Measurements from ENCODE around the gene SLC11A1.

Gene SLC11A1

DNA sequence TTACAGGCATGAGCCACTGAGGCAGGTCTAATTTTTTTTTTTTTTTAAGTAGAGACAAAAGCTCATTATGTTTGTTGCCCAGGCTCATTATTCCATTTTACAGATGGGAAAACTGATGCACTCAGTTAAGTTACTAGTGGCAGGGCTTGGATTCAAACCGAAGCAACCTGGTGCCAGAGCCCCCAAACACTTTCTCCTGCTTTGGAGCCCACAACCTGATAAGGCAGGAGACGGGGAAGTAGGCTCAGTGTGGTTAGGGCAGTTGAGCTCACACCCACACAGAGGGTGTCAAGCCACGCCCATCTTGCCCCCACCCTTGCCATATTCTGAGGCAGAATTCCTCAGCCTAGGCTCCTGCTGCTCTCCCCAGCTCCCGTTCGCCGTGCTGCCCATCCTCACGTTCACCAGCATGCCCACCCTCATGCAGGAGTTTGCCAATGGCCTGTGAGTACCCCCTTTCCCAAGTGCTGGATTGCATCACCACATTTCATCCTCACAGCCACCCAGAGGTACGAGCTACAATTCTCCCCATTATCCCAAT lies 11.7 kb downstream of the SLC11A1 start:
- DNase-seq: peak; percentile 36 to 49

DNA sequence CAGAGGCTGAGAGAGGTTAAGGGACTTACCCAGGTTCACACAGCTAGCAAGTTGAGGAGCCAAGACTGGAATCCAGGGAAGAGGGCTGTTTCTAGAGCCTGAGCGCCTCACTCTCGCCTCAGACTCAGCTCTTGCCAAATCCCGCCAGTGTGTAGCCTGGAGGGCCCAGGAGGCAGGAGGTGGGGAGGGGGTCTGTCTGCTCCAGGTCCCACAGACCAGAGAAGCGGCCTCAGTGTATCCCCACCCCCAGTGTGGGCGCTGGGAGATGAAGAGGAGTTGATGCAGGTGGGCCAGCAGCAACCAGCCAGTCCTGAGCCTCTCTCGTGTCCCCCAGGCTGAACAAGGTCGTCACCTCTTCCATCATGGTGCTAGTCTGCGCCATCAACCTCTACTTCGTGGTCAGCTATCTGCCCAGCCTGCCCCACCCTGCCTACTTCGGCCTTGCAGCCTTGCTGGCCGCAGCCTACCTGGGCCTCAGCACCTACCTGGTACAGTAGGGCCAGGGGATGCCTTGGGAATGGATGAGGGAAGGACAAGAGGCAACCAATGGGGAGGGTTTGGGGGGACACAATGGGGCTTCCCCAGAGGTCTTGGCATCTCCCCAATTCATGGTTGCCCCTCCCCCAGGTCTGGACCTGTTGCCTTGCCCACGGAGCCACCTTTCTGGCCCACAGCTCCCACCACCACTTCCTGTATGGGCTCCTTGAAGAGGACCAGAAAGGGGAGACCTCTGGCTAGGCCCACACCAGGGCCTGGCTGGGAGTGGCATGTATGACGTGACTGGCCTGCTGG lies 12.4 kb downstream of the SLC11A1 start:
- no peak for DNase-seq

DNA sequence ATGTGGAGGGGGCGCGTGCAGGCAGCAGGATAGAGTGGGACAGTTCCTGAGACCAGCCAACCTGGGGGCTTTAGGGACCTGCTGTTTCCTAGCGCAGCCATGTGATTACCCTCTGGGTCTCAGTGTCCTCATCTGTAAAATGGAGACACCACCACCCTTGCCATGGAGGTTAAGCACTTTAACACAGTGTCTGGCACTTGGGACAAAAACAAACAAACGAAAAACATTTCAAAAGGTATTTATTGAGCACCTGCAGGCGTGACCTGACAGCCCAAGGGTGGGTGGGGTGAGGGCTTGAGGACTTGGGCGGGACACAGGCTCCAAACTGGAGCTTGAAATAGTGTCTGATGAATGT lies 13.0 kb downstream of the SLC11A1 start:
- no peak for DNase-seq

DNA sequence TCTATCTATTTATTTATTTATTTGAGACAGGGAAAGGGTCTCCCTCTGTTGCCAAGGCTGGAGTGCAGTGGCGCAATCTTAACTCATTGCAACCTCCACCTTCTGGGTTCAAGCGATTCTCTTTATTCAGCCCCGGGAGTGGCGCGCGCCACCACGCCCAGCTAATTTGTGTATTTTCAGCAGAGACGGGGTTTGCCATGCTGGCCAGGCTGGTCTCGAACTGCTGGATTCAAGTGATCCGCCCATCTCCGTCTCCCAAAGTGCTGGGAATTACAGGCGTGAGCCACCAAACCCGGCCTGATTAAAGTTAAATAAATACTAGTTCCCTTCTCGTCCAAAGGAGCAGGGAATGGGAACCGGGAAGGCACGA lies 13.4 kb downstream of the SLC11A1 start:
- no peak for DNase-seq

DNA sequence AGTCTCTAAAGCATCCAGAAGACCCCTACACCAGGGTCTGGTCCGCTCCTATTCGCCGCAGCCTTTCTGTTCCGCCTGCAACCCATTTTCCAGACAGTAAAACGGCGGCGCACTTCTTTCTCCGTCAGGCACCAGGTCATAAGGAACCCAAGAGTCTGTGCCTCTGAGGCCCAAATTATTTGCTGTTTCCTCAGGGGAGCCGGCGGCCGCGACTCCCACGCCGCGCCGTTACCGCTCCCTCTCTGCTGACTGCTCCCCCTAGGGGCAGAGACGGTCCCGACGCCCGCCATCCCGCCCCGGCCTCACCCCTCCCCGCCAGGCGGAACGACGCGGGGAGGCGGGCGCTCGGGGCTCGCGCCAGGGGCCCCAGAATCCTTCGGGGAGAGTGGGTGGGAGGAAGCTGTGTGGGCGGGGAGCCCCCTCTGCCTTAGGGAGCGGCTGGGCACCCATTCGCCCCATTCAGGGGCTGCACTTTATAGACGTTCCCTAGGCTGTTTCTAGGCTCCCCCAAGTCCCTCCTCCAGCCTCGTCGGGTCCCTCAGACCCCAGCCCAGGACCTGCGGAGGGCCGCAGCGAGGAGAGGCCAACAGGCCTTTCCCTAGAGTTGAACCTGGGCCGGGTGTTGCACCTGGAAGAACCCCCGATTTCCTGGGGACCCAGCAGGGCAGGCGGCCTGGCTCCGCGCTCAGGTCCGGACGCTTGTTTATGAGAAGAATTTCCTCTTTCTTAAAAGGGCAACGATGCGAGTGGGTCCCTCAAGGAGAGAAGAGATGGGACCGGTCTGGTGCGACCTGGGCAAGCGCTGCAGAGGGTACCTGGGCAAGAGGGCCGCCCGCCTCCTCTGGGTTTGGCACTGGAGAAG lies 14.0 kb downstream of the SLC11A1 start:
- DNase-seq: peak; percentile 89 to 98

DNA sequence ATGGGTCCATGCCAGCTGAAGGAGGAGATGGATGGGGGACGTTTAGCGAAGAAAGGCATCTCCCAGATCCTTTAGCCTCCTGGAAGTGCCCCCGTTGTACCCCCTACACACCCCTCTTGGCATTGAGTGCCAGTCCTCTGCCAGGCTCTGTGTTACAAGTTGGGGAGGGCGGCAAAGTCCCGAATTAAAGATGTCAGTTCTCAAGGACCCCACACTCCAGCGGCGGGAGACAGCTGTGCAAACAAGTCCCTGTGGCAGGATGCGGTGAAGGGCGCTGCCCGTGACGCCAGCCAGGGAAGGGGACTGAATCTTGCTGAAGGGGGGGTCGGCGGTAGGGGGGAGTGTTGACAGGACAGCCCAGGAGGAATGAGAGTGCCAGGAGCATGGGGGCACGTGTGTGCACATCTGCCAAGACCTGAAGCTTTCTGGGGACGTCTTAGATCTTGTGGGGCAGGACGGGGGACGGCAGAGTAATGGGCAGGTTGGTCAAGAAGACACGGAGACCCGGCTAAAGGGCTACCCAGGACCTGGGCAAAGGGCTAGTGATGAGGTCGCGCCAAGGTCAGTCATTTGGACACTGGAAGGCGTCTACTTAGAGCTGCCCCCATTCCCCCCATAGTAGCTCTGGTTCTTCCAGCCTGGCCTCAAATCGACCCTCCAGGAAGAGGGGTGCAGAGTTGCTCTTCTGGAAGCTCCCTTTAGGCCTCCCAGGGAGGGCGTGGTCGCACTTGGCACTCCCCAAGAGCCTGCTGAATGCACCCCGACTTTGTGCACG lies 14.8 kb downstream of the SLC11A1 start:
- no peak for DNase-seq

DNA sequence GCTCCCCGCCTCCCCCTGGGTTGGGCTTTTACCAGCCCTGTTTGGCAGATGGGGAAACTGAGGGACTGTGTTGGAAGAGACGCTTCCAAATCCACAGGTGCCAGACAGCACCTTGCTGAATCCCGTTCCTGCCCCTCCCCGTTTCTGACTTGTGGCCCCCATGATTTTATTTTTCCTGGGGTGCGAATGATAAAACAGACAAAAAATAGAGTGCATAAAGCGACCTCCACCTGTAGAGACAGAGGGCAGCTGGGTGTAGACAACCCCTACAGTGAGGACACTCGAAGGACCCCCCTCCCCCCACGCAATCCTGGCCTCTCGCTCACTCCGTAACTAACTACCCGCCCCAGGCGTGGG lies 15.4 kb downstream of the SLC11A1 start:
- DNase-seq: no peak

DNA sequence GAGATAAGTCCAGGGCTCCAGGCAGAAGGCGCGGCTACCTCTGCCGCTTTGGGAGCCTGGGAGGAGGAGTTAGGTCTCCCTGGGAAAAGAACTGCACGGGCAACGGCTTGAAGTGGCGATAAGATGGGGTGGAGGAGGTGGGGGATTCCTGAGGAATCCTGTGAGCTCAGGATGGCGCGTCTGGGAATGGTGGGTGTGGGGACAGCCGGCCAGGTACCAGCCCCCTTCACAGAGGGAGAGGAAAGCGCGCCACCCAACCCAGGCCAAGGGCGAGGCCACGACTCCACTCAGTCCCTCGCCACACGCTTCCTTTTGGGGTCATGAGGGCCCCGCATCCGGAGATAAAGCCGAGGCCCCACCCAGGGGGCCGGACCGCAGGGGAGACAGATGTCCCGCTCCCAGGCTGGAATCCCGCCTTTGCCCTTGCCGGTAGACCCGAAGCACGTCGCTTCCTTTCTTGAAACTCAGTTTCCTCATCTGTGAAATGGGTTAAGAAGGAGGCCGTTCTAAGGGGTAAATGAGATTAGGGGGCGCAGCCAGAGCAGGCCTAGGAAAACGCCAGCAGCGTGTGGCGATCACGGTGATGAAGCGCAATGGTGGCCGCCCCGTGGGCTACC lies 15.9 kb downstream of the SLC11A1 start:
- DNase-seq: peak; percentile 22 to 58

DNA sequence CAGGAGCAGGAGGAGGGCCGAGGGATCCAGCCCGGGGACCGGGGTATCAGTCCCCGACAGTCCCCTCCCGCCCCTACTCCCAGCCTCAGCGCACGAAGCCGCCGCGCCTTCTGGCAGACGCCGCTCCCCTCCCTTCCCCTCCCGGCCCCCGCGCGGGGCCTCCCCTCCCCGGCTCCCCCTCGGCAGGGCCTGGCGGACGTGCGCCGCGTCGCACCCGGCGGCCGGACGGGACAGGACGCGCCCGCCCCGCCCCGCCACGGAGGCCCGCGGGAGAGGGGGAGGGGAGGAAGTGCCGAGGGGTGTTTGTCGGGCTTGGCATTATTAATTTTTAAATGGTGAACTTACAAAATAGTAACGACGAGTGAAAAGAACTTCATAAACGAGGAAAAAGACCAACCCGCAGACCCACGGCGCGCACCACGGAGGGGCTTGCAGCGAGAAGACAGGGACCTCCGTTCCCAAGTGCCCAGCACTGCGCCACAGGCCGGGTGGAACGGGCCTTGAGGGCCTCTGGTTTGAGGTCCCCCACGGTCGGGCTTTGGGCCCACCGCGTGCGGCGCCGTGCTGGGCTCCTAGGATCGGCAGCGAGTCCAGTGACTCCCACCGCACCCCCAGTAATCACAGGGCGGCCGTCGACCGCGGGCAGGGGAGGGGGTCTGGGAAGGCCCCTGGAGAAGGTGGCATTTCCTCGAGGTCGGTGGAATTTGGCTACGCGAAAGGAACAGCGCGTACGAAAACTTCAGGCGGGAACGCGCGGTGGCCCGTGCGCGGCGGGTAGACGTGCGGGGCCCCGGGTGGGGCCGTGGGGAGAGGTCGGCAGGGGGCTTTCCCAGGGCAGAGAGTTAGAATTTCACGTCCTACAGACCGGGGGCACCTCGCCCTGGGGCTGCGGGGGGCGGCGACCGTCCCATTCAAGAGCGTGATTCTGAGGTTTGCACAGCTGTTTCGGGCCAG lies 16.6 kb downstream of the SLC11A1 start:
- peak; percentile 58 to 69 for DNase-seq

DNA sequence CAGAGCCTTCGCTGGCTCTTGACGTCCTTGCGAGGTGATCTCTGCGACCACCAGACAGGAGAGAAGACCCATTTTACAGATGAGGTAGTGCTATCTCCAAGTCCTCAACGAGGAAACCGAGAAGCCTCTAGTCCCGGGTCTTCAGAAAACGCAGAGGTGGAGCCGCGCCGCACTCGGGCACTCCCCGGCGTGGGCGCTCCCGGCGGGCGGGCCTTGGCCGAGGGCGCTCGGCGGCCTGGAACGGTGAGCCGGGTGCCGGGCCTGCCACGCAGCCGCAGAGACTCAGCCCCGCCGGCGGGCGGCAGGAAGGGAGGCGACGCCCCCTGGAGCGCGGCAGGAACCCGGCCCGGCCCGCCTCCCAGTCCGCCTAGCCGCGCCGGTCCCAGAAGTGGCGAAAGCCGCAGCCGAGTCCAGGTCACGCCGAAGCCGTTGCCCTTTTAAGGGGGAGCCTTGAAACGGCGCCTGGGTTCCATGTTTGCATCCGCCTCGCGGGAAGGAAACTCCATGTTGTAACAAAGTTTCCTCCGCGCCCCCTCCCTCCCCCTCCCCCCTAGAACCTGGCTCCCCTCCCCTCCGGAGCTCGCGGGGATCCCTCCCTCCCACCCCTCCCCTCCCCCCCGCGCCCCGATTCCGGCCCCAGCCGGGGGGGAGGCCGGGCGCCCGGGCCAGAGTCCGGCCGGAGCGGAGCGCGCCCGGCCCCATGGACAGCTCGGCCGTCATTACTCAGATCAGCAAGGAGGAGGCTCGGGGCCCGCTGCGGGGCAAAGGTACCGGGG lies 17.5 kb downstream of the SLC11A1 start, which contains the start of gene CTDSP1:
TSS of gene CTDSP1 (plus strand) at position 478 of the 776 bp plus-strand sequence. CDS start at position 701, 223 bp downstream.
- peak; percentile 93 to 97 for DNase-seq

DNA sequence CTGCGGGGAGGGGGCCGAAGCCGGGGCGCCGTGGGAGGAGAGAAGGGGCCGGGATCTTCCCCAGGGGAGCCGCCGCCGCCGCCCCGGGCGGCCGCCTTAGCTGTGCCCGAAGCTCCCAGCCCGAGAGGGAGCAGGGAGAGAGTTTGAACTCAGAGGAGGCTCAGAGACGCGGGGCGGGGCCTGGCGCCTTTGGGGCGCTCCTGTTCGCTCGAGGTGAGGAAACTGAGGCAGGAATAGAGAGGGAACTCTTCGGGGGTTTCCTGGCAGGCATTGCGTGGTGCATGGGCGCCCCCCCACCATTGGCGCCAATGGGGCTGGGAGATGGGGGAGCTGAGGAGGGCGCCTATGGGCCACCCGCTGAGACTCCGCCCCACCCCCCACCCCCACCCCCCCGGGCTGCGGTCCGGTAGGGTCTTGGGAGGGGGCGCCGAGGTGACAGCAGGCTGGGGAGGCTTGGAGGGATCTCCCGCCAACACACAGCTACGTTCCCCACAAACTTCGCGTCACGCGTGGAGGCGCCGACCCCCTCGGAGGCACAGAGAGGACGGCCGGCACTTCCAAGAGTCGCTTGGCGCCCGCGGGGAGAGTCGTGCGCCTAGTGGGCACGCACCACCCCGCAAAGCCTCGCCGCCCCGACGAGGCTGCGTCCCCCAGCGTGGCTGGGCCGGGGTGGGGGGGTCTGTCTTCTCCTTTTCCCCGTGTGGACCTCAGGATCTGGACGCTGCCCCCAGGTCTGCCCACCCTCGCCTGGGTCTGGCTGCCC lies 18.3 kb downstream of the SLC11A1 start:
- DNase-seq: no peak

DNA sequence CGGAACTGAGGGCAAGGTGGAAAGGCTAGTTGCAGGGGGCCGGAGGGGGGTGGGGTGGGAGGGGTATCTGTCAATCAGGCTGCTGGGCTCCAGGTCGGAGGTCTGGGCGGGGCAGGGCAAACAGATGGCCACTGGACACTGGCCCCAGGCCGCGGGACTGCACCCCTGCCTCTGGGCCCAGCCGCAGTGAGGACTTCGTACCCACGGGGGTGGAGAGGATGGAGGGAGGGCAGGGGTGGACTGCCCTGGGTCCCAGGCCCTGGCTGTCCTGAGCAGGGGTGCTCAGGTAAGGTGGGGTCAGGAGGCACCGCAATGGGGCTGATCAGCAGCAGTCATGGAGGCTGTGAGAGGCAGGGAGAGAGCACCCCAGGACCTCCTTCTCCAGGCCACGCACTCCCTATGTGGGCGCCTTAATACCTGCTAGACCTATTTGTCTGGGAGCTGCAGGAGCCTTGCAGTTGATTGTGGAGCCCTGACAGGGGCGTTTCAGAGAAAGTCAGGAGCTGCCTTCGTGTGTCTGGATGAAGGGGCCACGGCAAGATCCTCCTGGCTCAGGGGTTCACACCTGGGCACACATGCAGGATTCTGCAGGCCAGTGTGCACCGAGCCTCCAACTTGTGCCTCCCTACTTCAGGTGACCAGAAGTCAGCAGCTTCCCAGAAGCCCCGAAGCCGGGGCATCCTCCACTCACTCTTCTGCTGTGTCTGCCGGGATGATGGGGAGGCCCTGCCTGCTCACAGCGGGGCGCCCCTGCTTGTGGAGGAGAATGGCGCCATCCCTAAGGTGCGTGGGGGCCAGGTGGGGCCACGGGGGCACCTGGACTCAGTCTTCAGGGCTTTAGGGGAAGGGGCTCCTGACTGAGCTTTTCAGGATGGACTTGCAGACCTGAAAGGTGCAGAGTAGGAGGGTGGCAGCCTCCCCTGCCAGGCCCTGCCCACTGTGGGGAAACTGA lies 19.1 kb downstream of the SLC11A1 start:
- no peak for DNase-seq

DNA sequence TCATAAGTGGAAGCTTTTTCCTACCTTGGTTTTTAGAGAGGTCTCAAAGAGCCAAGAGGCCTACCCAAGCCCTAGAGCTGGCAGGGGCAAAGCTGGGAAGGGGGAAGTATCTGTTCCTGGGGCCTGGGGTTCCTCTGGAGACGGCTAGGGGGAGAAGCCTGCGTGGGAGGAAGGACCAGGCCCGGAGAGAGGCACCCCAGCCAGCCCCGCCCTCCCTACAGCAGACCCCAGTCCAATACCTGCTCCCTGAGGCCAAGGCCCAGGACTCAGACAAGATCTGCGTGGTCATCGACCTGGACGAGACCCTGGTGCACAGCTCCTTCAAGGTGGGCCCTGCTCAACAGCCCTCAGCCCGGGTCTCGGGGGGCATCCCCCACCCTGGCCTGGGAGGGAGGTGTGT lies 19.8 kb downstream of the SLC11A1 start:
- DNase-seq: no peak

DNA sequence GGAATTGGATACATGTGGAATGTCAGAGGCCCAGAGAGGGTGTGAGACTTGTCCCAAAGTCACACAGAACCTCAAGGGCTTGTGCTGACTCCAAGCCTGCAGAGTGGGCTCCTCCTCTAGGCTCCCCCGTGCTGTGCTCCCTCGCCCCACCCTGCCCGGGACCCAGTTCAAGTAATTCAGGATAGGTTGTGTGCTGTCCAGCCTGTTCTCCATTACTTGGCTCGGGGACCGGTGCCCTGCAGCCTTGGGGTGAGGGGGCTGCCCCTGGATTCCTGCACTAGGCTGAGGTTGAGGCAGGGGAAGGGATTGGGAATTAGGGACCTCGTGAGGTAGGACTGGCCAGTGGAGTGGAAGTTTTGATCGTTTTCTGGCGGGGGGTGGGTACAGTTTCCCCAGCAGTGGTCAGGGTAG lies 20.4 kb downstream of the SLC11A1 start:
- no peak for DNase-seq

DNA sequence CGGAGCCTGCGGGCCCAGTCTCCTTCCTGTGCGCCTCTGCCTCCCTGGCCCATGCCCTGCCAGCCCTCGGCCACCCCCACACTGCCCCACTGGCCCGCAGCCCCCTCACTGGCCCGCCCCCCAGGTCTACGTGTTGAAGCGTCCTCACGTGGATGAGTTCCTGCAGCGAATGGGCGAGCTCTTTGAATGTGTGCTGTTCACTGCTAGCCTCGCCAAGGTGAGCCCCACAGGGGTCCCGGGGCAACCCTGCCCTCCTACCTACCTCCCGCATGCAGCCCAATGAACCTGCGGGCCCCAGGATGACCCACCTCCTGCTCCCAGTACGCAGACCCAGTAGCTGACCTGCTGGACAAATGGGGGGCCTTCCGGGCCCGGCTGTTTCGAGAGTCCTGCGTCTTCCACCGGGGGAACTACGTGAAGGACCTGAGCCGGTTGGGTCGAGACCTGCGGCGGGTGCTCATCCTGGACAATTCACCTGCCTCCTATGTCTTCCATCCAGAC lies 20.9 kb downstream of the SLC11A1 start:
- no peak for DNase-seq

DNA sequence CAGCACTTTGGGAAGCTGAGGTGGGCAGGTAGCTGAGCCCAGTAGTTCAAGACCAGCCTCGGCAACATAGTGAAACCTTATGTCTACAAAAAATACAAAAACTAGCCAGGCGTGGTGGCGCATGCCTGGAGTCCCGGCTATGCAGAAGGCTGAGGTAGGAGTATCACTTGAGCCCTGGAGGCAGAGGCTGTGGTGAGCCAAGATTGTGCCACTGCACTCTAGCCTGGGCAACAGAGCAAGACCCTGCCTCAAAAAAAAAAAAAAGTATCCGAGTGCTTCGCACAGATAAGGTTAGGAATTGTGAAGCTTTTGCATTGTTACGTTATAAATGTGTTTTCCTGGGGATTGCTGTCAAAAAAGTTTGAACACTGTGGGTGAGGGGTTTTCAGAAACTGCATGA lies 21.7 kb downstream of the SLC11A1 start:
- no peak for DNase-seq

DNA sequence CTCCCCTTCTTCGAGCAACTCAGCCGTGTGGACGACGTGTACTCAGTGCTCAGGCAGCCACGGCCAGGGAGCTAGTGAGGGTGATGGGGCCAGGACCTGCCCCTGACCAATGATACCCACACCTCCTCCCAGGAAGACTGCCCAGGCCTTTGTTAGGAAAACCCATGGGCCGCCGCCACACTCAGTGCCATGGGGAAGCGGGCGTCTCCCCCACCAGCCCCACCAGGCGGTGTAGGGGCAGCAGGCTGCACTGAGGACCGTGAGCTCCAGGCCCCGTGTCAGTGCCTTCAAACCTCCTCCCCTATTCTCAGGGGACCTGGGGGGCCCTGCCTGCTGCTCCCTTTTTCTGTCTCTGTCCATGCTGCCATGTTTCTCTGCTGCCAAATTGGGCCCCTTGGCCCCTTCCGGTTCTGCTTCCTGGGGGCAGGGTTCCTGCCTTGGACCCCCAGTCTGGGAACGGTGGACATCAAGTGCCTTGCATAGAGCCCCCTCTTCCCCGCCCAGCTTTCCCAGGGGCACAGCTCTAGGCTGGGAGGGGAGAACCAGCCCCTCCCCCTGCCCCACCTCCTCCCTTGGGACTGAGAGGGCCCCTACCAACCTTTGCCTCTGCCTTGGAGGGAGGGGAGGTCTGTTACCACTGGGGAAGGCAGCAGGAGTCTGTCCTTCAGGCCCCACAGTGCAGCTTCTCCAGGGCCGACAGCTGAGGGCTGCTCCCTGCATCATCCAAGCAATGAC lies 22.4 kb downstream of the SLC11A1 start:
- DNase-seq: no peak

Data from inflammatory macrophage treated with lipopolysaccharide for 1 hour (primary cell).